ENCODE measurements around the gene FARP1.

The FARP1 gene

GRCh38 chr13:98187155-98187964, 44.5 kb downstream of the FARP1 start:
- ChIA-PET POLR2A (no interaction called here), CTCF (no interaction called here)
- TF ChIP-seq, protein P1, sequence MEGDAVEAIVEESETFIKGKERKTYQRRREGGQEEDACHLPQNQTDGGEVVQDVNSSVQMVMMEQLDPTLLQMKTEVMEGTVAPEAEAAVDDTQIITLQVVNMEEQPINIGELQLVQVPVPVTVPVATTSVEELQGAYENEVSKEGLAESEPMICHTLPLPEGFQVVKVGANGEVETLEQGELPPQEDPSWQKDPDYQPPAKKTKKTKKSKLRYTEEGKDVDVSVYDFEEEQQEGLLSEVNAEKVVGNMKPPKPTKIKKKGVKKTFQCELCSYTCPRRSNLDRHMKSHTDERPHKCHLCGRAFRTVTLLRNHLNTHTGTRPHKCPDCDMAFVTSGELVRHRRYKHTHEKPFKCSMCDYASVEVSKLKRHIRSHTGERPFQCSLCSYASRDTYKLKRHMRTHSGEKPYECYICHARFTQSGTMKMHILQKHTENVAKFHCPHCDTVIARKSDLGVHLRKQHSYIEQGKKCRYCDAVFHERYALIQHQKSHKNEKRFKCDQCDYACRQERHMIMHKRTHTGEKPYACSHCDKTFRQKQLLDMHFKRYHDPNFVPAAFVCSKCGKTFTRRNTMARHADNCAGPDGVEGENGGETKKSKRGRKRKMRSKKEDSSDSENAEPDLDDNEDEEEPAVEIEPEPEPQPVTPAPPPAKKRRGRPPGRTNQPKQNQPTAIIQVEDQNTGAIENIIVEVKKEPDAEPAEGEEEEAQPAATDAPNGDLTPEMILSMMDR (IDR thresholded peaks at IDR 0.05; ENCODE audit: control extremely low read depth, extremely low read depth, low read depth, missing control alignments): no peak
- DNase-seq (ENCODE audit: extremely low spot score): no peak

DNA sequence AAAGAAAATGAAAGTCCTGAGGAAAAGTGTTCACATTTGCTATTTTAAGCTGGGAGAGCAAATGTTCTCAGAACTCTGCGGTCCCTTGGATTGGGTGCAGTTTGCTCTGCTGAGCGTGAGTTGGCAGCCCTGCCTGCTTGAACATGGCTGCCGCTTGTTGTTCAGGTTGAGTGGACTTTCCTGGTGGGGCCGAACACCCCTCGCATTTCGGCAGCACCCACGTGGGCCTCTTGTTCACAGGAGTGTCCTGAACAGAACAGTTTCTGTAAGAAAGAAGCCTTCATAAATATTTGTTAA, 45.0 kb downstream of the FARP1 start:
- ChIA-PET CTCF (no interaction called here), POLR2A (no interaction called here)
- TF ChIP-seq, protein P1 (IDR thresholded peaks at IDR 0.05; ENCODE audit: control extremely low read depth, extremely low read depth, low read depth, missing control alignments): no peak
- no peak for DNase-seq (ENCODE audit: extremely low spot score)

DNA sequence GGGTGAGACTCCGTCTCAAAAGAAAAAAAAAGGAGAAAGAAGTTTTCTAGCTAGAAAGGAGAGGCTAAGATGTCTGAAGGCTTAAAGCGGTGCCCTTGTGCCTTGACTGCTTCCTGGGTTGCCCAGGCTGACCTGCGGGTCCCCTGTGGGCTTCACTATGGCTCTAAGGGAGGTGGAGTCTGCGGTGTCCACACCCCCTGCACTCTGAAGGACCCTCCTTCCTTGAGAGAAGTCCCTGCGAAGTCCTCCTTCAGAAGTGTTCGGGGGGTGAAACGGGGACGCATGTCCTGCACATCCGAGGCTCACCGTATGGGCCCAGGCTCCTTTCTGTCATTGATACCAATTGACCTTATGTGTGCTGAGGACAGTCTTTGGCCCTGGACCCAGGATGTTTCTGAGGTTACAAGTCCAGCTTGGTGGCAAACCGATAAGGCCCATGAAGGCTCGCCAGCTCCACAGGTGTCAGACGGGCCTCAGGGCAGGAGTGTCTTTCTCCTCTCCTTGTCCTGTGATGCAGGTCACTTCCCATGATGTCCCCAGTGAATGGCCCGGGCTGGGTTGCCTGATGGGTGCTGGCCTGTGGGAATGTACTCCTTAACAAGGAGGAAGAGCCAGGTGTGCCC, 45.8 kb downstream of the FARP1 start:
- POLR2A ChIA-PET: no interaction called here
- TF ChIP-seq, protein P1 (IDR thresholded peaks at IDR 0.05; ENCODE audit: control extremely low read depth, extremely low read depth, low read depth, missing control alignments): no peak
- CTCF ChIA-PET: no interaction called here
- no peak for DNase-seq (ENCODE audit: extremely low spot score)

GRCh38 chr13:98189841-98190505, 47.1 kb downstream of the FARP1 start:
- ChIA-PET CTCF (no interaction called here), POLR2A (no interaction called here)
- DNase-seq (ENCODE audit: extremely low spot score): no peak
- TF ChIP-seq, protein P1 (IDR thresholded peaks at IDR 0.05; ENCODE audit: control extremely low read depth, extremely low read depth, low read depth, missing control alignments): no peak

DNA sequence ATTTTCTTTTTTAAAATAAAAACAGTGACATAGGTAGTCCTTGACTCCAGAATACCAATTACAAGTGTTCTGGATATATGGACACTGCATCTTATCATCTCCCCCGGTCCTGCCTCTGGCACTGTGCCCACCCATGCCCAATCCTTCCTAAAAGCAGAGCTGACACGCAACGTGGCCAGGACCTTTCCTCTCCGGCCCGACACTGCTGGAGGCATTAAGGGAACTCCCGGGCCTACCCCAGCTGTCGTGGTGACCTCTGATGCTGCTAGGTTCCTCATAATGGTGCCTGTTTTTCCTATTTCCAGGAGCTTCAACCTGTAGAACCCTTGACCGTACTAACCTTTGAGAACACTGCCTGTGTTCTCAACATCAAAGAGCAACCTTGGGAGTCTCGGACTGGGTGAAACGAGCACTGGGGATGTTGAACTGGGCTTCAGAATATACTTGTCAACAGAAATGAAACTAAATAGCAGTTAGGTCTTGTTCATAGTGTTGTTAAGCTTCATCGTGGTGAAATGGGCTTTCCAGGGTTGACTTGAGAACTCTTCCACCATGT, 48.1 kb downstream of the FARP1 start:
- CTCF ChIA-PET: no interaction called here
- DNase-seq (ENCODE audit: extremely low spot score): no peak
- TF ChIP-seq, protein P1 (IDR thresholded peaks at IDR 0.05; ENCODE audit: control extremely low read depth, extremely low read depth, low read depth, missing control alignments): no peak
- POLR2A ChIA-PET: no interaction called here

- ChIA-PET POLR2A (no interaction called here), CTCF (no interaction called here)
- DNase-seq (ENCODE audit: extremely low spot score): no peak
- TF ChIP-seq, protein P1 (IDR thresholded peaks at IDR 0.05; ENCODE audit: control extremely low read depth, extremely low read depth, low read depth, missing control alignments): no peak
Measured at GRCh38 chr13:98192008-98192407, 49.1 kb downstream of the FARP1 start.
